OCI-LY1 (cell line): ENCODE measurements around the gene TTN.

Experiments
- H2AFZ ChIP-seq: fragments of 200-600 bp; sonication (generic), shearing (Covaris generic); 2 replicates; pipeline ENCODE4 v1.6.0; 2014; ENCODE audit warnings: antibody characterized with exemption, mild to moderate bottlenecking, low read length
- H3F3A ChIP-seq: fragments of 200-600 bp; sonication (generic), shearing (Covaris generic); 2 replicates; pipeline ENCODE4 v1.6.0; 2014; ENCODE audit warnings: mild to moderate bottlenecking, antibody characterized with exemption, low read length, moderate library complexity; ENCODE audit not compliant: insufficient read depth
- H3K27ac ChIP-seq: fragments of 200-600 bp; sonication (generic); 2 replicates; pipeline ENCODE4 v1.5.1; 2014; ENCODE audit warnings: low read length, mixed run types, mild to moderate bottlenecking, low read depth; ENCODE audit not compliant: poor library complexity, severe bottlenecking
- H3K27me3 ChIP-seq: fragments of 200-600 bp; sonication (generic); 2 replicates; pipeline ENCODE4 v1.6.0; 2014; ENCODE audit warnings: antibody characterized with exemption, mild to moderate bottlenecking, low read length, moderate library complexity; ENCODE audit not compliant: insufficient read depth
- H3K36me3 ChIP-seq: fragments of 200-600 bp; sonication (generic); 2 replicates; pipeline ENCODE4 v1.6.1; 2014; ENCODE audit warnings: mild to moderate bottlenecking, antibody characterized with exemption, low read length, moderate library complexity, mixed read lengths; ENCODE audit not compliant: insufficient read depth
- H3K4me1 ChIP-seq: fragments of 200-600 bp; sonication (generic); 2 replicates; pipeline ENCODE4 v1.5.1; 2014; ENCODE audit warnings: mild to moderate bottlenecking, low read length, moderate library complexity; ENCODE audit not compliant: insufficient read depth, severe bottlenecking
- H3K4me2 ChIP-seq: fragments of 200-600 bp; sonication (generic), shearing (Covaris generic); 2 replicates; pipeline ENCODE4 v1.6.1; 2014; ENCODE audit warnings: low read length
- H3K4me3 ChIP-seq: fragments of 200-600 bp; sonication (generic); 2 replicates; pipeline ENCODE4 v1.5.1; 2014; ENCODE audit warnings: low read length, low read depth, mild to moderate bottlenecking, mixed read lengths; ENCODE audit not compliant: poor library complexity, severe bottlenecking
- H3K79me2 ChIP-seq: fragments of 200-600 bp; shearing (Covaris generic); 2 replicates; pipeline ENCODE4 v1.6.1; 2016; ENCODE audit warnings: mixed run types, low read length, mixed read lengths; ENCODE audit not compliant: insufficient read depth
- H3K9ac ChIP-seq: fragments of 200-600 bp; sonication (generic), shearing (Covaris generic); 2 replicates; pipeline ENCODE4 v1.6.1; 2014; ENCODE audit warnings: mild to moderate bottlenecking, low read length, mixed read lengths
- H3K9me2 ChIP-seq: fragments of 200-600 bp; sonication (generic), shearing (Covaris generic); 2 replicates; pipeline ENCODE4 v1.6.1; 2014; ENCODE audit warnings: low read depth, mild to moderate bottlenecking, low read length, mixed read lengths
- H3K9me3 ChIP-seq: fragments of 200-600 bp; shearing (Covaris generic); 2 replicates; pipeline ENCODE4 v1.6.1; 2014; ENCODE audit warnings: low read length, mixed read lengths
- H4K20me1 ChIP-seq: fragments of 200-600 bp; sonication (generic), shearing (Covaris generic); 2 replicates; pipeline ENCODE4 v1.6.0; 2016; ENCODE audit warnings: mild to moderate bottlenecking, low read length; ENCODE audit not compliant: insufficient read depth
- EZH2 ChIP-seq: fragments of 200-600 bp; sonication (generic), shearing (Covaris generic); IDR thresholded peaks from 2 replicates; pipeline ENCODE4 v1.8.0; 2017; ENCODE audit warnings: borderline replicate concordance, mixed run types, mild to moderate bottlenecking, antibody characterized with exemption, low read length, moderate library complexity, mixed read lengths
- TF ChIP-seq, protein P1 (sequence below): fragments of 200-600 bp; sonication (generic), shearing (Covaris generic); IDR thresholded peaks from 2 replicates; pipeline ENCODE4 v1.5.1; 2017; ENCODE audit warnings: mild to moderate bottlenecking, antibody characterized with exemption, low read length, moderate library complexity, mixed read lengths

Gene TTN

GRCh38 chr2:178635897-178636296, 171.3 kb downstream of the TTN start:
- Histone ChIP-seq H2AFZ (no peak overlapping the region), H3K36me3 (peaks cover 87% of the 10 kb centered on the region), H3K4me3 (no peak overlapping the region), H3K9ac (no peak overlapping the region), H3K9me3 (no peaks in the 10 kb centered on the region), H3K4me2 (no peak overlapping the region), H3K27me3 (no peaks in the 10 kb centered on the region), H3F3A (no peaks in the 10 kb centered on the region), H3K27ac (no peak overlapping the region), H3K4me1 (no peaks in the 10 kb centered on the region), H3K79me2 (no peaks in the 10 kb centered on the region), H4K20me1 (no peaks in the 10 kb centered on the region), H3K9me2 (no peaks in the 10 kb centered on the region)
- no peak for TF ChIP-seq EZH2

DNA sequence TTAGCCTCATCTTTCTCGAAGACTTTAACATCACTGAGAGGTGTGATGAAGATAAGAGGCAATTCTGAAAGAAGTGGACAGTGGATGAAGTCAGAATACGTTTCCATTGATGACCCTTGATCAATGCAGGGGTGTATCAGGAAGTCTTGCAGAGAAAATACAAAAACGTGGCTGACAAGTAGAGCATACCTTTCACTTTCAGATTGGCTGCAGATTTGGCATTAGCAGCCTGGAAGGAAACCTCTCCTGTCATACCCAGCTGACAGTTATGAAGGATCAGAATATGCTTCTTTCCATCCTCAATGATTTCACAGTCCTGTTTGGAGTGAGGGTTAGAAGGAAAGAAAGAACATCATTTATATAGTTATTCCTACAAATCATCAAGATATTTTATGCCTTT, 174.5 kb downstream of the TTN start:
- Histone ChIP-seq H4K20me1 (no peaks in the 10 kb centered on the region), H3K27me3 (no peaks in the 10 kb centered on the region), H3K9ac (no peak overlapping the region), H2AFZ (no peak overlapping the region), H3K79me2 (no peaks in the 10 kb centered on the region), H3K4me3 (no peak overlapping the region), H3K27ac (no peak overlapping the region), H3K9me2 (no peaks in the 10 kb centered on the region), H3K4me2 (no peak overlapping the region), H3K9me3 (no peaks in the 10 kb centered on the region), H3F3A (no peaks in the 10 kb centered on the region), H3K4me1 (no peaks in the 10 kb centered on the region), H3K36me3 (peaks cover 96% of the 10 kb centered on the region)
- TF ChIP-seq, protein P1, sequence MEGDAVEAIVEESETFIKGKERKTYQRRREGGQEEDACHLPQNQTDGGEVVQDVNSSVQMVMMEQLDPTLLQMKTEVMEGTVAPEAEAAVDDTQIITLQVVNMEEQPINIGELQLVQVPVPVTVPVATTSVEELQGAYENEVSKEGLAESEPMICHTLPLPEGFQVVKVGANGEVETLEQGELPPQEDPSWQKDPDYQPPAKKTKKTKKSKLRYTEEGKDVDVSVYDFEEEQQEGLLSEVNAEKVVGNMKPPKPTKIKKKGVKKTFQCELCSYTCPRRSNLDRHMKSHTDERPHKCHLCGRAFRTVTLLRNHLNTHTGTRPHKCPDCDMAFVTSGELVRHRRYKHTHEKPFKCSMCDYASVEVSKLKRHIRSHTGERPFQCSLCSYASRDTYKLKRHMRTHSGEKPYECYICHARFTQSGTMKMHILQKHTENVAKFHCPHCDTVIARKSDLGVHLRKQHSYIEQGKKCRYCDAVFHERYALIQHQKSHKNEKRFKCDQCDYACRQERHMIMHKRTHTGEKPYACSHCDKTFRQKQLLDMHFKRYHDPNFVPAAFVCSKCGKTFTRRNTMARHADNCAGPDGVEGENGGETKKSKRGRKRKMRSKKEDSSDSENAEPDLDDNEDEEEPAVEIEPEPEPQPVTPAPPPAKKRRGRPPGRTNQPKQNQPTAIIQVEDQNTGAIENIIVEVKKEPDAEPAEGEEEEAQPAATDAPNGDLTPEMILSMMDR, result no peak
- no peak for TF ChIP-seq EZH2

DNA sequence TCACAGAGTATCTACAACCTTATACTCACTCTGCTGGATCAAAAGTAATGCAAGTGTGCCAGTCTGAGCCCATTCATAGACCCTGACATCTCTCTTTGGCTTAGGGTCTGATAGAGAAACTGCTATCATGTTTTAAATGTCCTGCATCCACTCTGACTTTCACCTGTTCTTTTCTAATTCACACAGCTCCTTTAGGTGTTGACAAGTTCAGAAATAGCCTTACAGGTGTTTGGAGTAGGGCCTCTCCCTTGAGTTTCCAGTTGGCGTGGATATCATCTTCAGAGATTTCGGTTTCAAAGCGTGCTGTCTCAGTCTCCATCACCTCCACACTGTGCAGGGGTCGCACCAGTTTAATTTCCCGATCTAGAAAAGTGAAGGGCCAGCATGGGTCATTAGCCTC, 176.6 kb downstream of the TTN start:
- H3K36me3 ChIP-seq, result peaks cover 90% of the 10 kb centered on the region
- no peaks in the 10 kb centered on the region for H3K79me2 ChIP-seq
- no peaks in the 10 kb centered on the region for H3K27me3 ChIP-seq
- no peak overlapping the region for H3K4me3 ChIP-seq
- TF ChIP-seq, protein P1, result no peak
- no peak for TF ChIP-seq EZH2
- H3F3A ChIP-seq, result no peaks in the 10 kb centered on the region
- H4K20me1 ChIP-seq, result no peaks in the 10 kb centered on the region
- no peak overlapping the region for H3K27ac ChIP-seq
- no peak overlapping the region for H3K4me2 ChIP-seq
- no peaks in the 10 kb centered on the region for H3K9me2 ChIP-seq
- no peak overlapping the region for H3K9ac ChIP-seq
- no peaks in the 10 kb centered on the region for H3K4me1 ChIP-seq
- no peaks in the 10 kb centered on the region for H3K9me3 ChIP-seq
- no peak overlapping the region for H2AFZ ChIP-seq

DNA sequence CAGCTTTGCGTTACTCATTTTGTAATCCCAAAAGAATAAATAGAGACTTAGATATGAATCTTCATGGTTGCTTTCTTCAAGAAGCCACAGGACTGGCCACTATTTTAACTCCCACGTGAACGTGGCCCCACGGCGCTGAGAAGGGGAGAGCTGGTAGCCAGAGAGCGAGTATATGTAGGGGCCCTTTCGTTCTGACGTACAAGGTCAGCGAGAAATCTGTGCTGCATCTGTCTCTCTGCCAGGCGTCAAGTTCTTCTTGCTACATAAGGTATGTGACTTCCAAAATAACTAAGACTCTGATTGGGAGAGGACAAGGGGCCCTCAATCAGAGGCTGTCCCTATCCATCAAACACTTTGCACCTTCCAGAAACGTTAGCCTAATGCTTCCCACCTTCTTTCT, 177.8 kb downstream of the TTN start:
- Histone ChIP-seq H3K9me3 (no peaks in the 10 kb centered on the region), H2AFZ (no peak overlapping the region), H3F3A (no peaks in the 10 kb centered on the region), H3K9ac (no peak overlapping the region), H3K4me2 (no peak overlapping the region), H3K4me1 (no peaks in the 10 kb centered on the region), H3K9me2 (no peaks in the 10 kb centered on the region), H3K36me3 (peaks cover 87% of the 10 kb centered on the region), H4K20me1 (no peaks in the 10 kb centered on the region), H3K4me3 (no peak overlapping the region), H3K27me3 (no peaks in the 10 kb centered on the region), H3K79me2 (no peaks in the 10 kb centered on the region), H3K27ac (no peak overlapping the region)
- no peak for TF ChIP-seq EZH2
- TF ChIP-seq, protein P1, result no peak
